MM.1S (cell line): ENCODE data around the gene SPTBN2.

Experiments used
- DNase-seq: peaks from one replicate; pipeline ENCODE4 v3.0.0-alpha.2; 2015
- H2AFZ ChIP-seq: fragments of 300-600 bp; sonication (generic); 2 replicates; pipeline ENCODE4 v1.6.0; 2016; ENCODE audit warnings: antibody characterized with exemption, low read length
- H3F3A ChIP-seq: fragments of 300-600 bp; sonication (generic); 2 replicates; pipeline ENCODE4 v1.6.1; 2016; ENCODE audit warnings: mild to moderate bottlenecking, antibody characterized with exemption, low read length, moderate library complexity, mixed read lengths; ENCODE audit not compliant: insufficient read depth
- H3K27ac ChIP-seq: fragments of 300-600 bp; sonication (generic); 2 replicates; pipeline ENCODE4 v1.5.1; 2016; ENCODE audit warnings: mild to moderate bottlenecking, low read length
- H3K27me3 ChIP-seq: fragments of 300-600 bp; sonication (generic); replicated peaks from 2 replicates; pipeline ENCODE4 v1.6.0; 2016; ENCODE audit warnings: low read length; ENCODE audit not compliant: insufficient read depth
- H3K36me3 ChIP-seq: fragments of 300-600 bp; sonication (generic); replicated peaks from 2 replicates; pipeline ENCODE4 v1.6.1; 2016; ENCODE audit warnings: mild to moderate bottlenecking, low read length, mixed read lengths; ENCODE audit not compliant: insufficient read depth
- H3K4me1 ChIP-seq: fragments of 300-600 bp; sonication (generic); 2 replicates; pipeline ENCODE4 v1.6.1; 2016; ENCODE audit warnings: low read length, mixed read lengths
- H3K4me2 ChIP-seq: fragments of 300-600 bp; sonication (generic); 2 replicates; pipeline ENCODE4 v1.6.0; 2016; ENCODE audit warnings: low read depth, low read length
- H3K4me3 ChIP-seq: fragments of 300-600 bp; sonication (generic); 2 replicates; pipeline ENCODE4 v1.5.1; 2016; ENCODE audit warnings: low read length, mixed read lengths
- H3K79me2 ChIP-seq: fragments of 300-600 bp; sonication (generic); 2 replicates; pipeline ENCODE4 v1.6.1; 2016; ENCODE audit warnings: mixed run types, low read length, mixed read lengths
- H3K9ac ChIP-seq: fragments of 300-600 bp; sonication (generic); 2 replicates; pipeline ENCODE4 v1.6.1; 2016; ENCODE audit warnings: low read length, mixed read lengths
- H3K9me2 ChIP-seq: fragments of 300-600 bp; sonication (generic); replicated peaks from 2 replicates; pipeline ENCODE4 v1.6.1; 2016; ENCODE audit warnings: mild to moderate bottlenecking, low read length, mixed read lengths; ENCODE audit not compliant: insufficient read depth
- H3K9me3 ChIP-seq: fragments of 300-600 bp; sonication (generic); replicated peaks from 2 replicates; pipeline ENCODE4 v1.6.1; 2016; ENCODE audit warnings: mild to moderate bottlenecking, low read length, mixed read lengths; ENCODE audit not compliant: insufficient read depth
- H4K20me1 ChIP-seq: fragments of 300-600 bp; sonication (generic); 2 replicates; pipeline ENCODE4 v1.6.1; 2016; ENCODE audit warnings: mild to moderate bottlenecking, low read length, moderate library complexity, mixed read lengths; ENCODE audit not compliant: insufficient read depth
- EZH2 ChIP-seq: fragments of 300-600 bp; sonication (generic); optimal IDR thresholded peaks from 2 replicates; pipeline ENCODE3; 2017; ENCODE audit warnings: low read depth, mild to moderate bottlenecking, antibody characterized with exemption, low read length, mixed read lengths
- EZH2phosphoT487 ChIP-seq: fragments of 300-600 bp; sonication (generic); IDR thresholded peaks from 2 replicates; pipeline ENCODE4 v1.6.1; 2018; ENCODE audit warnings: antibody characterized with exemption, low read length
- TF ChIP-seq, protein P1 (sequence below): fragments of 300-600 bp; sonication (generic); IDR thresholded peaks from 2 replicates; pipeline ENCODE4 v1.5.1; 2016; ENCODE audit warnings: antibody characterized with exemption, low read length, mixed read lengths

Gene SPTBN2

DNA sequence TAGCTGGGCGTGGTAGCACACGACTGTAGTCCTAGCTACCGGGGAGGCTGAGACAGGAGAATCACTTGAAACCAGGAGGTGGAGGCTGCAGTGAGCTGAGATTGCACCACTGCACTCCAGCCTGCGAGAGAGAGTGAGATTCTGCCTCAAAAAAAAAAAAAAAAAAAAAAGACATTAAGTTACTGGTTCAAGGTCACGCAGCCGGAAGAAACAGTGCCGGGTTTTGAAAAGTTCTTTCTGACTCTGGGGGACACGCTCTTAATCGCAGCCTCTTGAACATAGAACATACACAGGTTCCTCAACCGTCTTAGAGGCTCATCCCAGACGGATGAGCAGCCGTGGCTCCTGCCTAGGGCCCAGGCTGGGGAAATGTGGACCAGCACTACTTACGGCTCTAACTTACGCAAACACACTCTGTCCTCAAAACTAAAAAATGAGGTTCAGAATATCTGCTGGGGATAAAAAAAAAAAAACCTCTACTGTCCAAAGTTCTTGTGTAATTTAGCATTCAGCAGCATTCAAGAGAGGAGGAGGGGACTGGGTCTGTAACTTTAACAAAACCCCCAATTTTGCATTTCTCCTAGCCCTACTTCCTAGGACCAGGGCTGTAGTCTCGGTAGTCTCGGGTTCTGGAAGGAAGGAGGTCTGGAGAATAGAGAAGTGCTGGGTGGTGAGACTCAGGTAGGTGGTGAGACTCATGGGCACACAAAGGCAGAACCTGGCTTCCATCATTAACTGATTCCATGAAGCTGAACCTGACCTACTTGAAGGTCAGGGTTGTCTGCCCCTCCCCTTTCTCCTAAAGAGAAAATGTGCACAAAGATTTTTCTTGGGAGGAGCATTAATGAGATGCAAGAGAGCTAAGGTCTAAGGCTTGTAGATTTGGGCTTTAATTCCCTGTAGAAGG, 6.0 kb downstream of the SPTBN2 start:
- no peak overlapping the region for H2AFZ ChIP-seq
- no peak overlapping the region for H3K4me2 ChIP-seq
- H4K20me1 ChIP-seq, result no peaks in the 10 kb centered on the region
- no peaks in the 10 kb centered on the region for H3F3A ChIP-seq
- H3K9ac ChIP-seq, result no peak overlapping the region
- no peaks in the 10 kb centered on the region for H3K36me3 ChIP-seq
- H3K4me1 ChIP-seq, result 0 out of 2 replicates have a peak, but pooled peaks cover 3% of the 10 kb centered on the region
- H3K79me2 ChIP-seq, result no peaks in the 10 kb centered on the region
- no peak for DNase-seq
- no peak overlapping the region for H3K27ac ChIP-seq
- no peaks in the 10 kb centered on the region for H3K9me3 ChIP-seq
- H3K4me3 ChIP-seq, result no peak overlapping the region
- TF ChIP-seq, protein P1, sequence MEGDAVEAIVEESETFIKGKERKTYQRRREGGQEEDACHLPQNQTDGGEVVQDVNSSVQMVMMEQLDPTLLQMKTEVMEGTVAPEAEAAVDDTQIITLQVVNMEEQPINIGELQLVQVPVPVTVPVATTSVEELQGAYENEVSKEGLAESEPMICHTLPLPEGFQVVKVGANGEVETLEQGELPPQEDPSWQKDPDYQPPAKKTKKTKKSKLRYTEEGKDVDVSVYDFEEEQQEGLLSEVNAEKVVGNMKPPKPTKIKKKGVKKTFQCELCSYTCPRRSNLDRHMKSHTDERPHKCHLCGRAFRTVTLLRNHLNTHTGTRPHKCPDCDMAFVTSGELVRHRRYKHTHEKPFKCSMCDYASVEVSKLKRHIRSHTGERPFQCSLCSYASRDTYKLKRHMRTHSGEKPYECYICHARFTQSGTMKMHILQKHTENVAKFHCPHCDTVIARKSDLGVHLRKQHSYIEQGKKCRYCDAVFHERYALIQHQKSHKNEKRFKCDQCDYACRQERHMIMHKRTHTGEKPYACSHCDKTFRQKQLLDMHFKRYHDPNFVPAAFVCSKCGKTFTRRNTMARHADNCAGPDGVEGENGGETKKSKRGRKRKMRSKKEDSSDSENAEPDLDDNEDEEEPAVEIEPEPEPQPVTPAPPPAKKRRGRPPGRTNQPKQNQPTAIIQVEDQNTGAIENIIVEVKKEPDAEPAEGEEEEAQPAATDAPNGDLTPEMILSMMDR, result no peak
- no peak for TF ChIP-seq EZH2
- no peak for TF ChIP-seq EZH2phosphoT487
- no peaks in the 10 kb centered on the region for H3K27me3 ChIP-seq
- H3K9me2 ChIP-seq, result no peaks in the 10 kb centered on the region

DNA sequence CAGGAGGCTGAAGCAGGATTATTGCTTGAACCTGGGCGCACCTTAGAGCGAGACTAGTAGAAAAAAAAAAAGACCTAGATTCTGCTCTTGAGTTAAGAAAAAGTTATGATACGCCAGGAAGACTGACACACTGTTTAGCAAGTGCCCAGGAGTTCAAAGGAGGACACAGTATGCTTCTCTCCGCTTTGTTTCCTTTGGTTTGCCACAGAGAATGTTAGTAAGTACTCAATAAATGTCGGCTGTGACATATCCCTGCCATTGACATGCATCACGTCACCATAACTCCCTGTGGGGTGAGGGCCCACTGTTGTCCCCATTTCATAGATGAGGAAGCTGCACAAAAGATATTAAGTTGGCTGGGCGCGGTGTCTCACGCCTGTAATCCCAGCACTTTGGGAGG, 7.1 kb downstream of the SPTBN2 start:
- Histone ChIP-seq H3F3A (no peaks in the 10 kb centered on the region), H3K9me3 (no peaks in the 10 kb centered on the region), H3K4me1 (no peaks in the 10 kb centered on the region), H3K27ac (no peak overlapping the region), H2AFZ (no peak overlapping the region), H3K27me3 (no peaks in the 10 kb centered on the region), H3K9ac (no peak overlapping the region), H4K20me1 (no peaks in the 10 kb centered on the region), H3K36me3 (no peaks in the 10 kb centered on the region), H3K9me2 (no peaks in the 10 kb centered on the region), H3K79me2 (no peaks in the 10 kb centered on the region), H3K4me3 (no peak overlapping the region), H3K4me2 (no peak overlapping the region)
- TF ChIP-seq EZH2 (no peak), EZH2phosphoT487 (no peak)
- TF ChIP-seq, protein P1, result no peak
- DNase-seq, result no peak

DNA sequence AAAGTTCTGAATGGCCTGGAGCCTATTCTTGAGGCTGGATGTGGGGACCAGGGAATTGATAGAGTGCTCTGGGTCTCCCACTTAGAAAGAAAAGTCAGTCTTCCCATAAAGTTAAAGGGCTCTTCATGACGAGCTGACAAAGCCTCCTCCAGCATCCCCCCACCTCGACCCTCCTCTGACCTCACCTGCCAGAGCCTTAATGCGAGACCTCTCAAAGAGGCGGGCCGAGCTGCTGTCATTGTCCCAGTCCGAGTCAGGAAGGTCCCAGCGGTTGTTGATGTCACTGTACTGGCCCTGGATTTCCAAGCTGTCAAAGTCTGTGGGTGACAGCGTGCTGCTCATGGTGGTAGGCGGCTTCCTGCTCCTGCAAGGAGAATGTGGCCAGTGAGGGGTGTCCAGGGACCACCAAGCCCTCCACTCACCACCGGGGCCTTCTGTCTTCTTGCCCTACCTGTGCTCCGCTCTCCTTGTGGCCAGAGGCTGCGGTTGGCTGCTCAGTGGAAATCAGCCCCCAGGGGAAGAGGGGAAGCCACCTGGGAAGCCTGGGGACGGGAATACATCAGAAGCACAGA, 8.0 kb downstream of the SPTBN2 start:
- Histone ChIP-seq H3K4me1 (no peaks in the 10 kb centered on the region), H3K79me2 (no peaks in the 10 kb centered on the region), H3K4me3 (no peak overlapping the region), H3K9me2 (no peaks in the 10 kb centered on the region), H3K27me3 (no peaks in the 10 kb centered on the region), H3K36me3 (no peaks in the 10 kb centered on the region), H4K20me1 (no peaks in the 10 kb centered on the region), H3K27ac (no peak overlapping the region), H3F3A (no peaks in the 10 kb centered on the region), H3K4me2 (no peak overlapping the region), H3K9me3 (no peaks in the 10 kb centered on the region), H2AFZ (no peak overlapping the region), H3K9ac (no peak overlapping the region)
- no peak for DNase-seq
- TF ChIP-seq, protein P1, result no peak
- TF ChIP-seq EZH2phosphoT487, result no peak
- TF ChIP-seq EZH2, result no peak
